Right atrium auricular region (tissue), 2 donors: Measurements from ENCODE around the gene DIRAS2. TPM values are rescaled to one million over a fixed set of nuclear protein-coding genes. Genes with fewer than 3 reads are reported as not detected.

Source experiments
- DNase-seq: peaks from one replicate; pipeline ENCODE4 v3.0.0-alpha.2; 2019; ENCODE audit warnings: low spot score
- H3K27ac ChIP-seq, 2 donors: fragments of 200-600 bp; sonication (generic); 1 replicate in 1 of 2; 2 replicates in 1 of 2; pipeline ENCODE4 v1.5.1; 2016 to 2019
- H3K27me3 ChIP-seq, 2 donors: fragments of 200-600 bp; sonication (generic); one replicate each; pipeline versions ENCODE4 v1.5.1 to v1.6.0; 2017 to 2019
- H3K36me3 ChIP-seq: fragments of 200-600 bp; sonication (generic); one replicate; pipeline ENCODE4 v1.5.1; 2016
- H3K4me1 ChIP-seq, 2 donors: fragments of 200-600 bp; sonication (generic); one replicate each; pipeline versions ENCODE4 v1.5.1 to v1.6.0; 2017 to 2019
- H3K4me3 ChIP-seq, 2 donors: fragments of 200-600 bp; sonication (generic); 1 replicate in 1 of 2; 2 replicates in 1 of 2; pipeline ENCODE4 v1.5.1; 2017 to 2019; ENCODE audit warnings: mild to moderate bottlenecking in 1 of 2, moderate library complexity in 1 of 2
- H3K9me3 ChIP-seq, 2 donors: fragments of 200-600 bp; sonication (generic); one replicate each; pipeline ENCODE4 v1.5.1; 2019
- CTCF ChIP-seq, 2 donors: fragments of 200-600 bp; sonication (generic); IDR thresholded peaks; one replicate each; pipeline ENCODE4 v1.5.1; 2019; ENCODE audit warnings: antibody characterized with exemption in 2 of 2
- total RNA-seq, 2 donors: library from RNA; depleted of rRNA; stranded (reverse); fragments of >200 nt; gene quantifications; one replicate each; pipeline ENCODE4 v1.1.0, GENCODE V29; 2016

Gene DIRAS2
- total RNA-seq, 2 donors from 2014 or later, result 0.16 TPM; not detected in 1

GRCh38 chr9:90645721-90646120, 3.1 kb upstream of the DIRAS2 start:
- DNase-seq, result no peak
- Histone ChIP-seq H3K27me3 (no peaks in the 10 kb centered on the region), H3K4me1 (peaks cover 0 to 11% of the 10 kb centered on the region in 2 donors), H3K36me3 (no peaks in the 10 kb centered on the region), H3K4me3 (no peak overlapping the region), H3K9me3 (peaks cover 0 to 12% of the 10 kb centered on the region in 2 donors), H3K27ac (no peak overlapping the region)
- TF ChIP-seq CTCF (IDR thresholded peaks at IDR 0.05), result no peak

- Histone ChIP-seq H3K27ac (no peak overlapping the region), H3K4me3 (no peak overlapping the region), H3K4me1 (peaks cover 0 to 11% of the 10 kb centered on the region in 2 donors), H3K9me3 (no peaks in the 10 kb centered on the region), H3K27me3 (no peaks in the 10 kb centered on the region), H3K36me3 (no peaks in the 10 kb centered on the region)
- no peak for DNase-seq
- TF ChIP-seq CTCF (IDR thresholded peaks at IDR 0.05), result no peak
These were observed 638 bp downstream of the DIRAS2 start for GRCh38 chr9:90641884-90642487.

DNA sequence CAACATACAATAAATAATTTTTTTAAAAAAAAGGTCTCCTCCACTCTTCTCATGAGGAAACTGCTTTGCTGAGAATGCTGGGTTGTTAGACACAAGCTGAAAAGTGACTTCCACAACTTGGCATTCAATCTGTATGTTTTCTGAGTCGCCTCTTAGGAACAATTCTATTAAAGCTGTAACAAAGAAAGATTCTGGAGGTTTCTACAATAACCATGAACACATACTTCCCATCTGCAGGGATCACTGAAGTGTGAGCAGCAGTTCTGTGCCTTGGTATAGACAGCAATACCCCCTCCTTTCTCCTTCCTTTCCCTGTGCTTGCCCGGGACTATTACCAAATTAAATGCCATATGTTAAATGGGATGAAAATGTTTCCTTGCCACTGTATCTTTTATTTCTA, 1.5 kb downstream of the DIRAS2 start:
- no peak for DNase-seq
- no peaks in the 10 kb centered on the region for H3K9me3 ChIP-seq
- H3K27ac ChIP-seq, result no peak overlapping the region
- peaks cover 0 to 11% of the 10 kb centered on the region in 2 donors for H3K4me1 ChIP-seq
- H3K4me3 ChIP-seq, result no peak overlapping the region
- no peaks in the 10 kb centered on the region for H3K36me3 ChIP-seq
- TF ChIP-seq CTCF (IDR thresholded peaks at IDR 0.05), result no peak
- no peaks in the 10 kb centered on the region for H3K27me3 ChIP-seq

- TF ChIP-seq CTCF (IDR thresholded peaks at IDR 0.05), result no peak
- H3K4me1 ChIP-seq, result peaks cover 0 to 11% of the 10 kb centered on the region in 2 donors
- no peak overlapping the region for H3K4me3 ChIP-seq
- H3K36me3 ChIP-seq, result no peaks in the 10 kb centered on the region
- H3K27ac ChIP-seq, result no peak overlapping the region
- no peaks in the 10 kb centered on the region for H3K9me3 ChIP-seq
- H3K27me3 ChIP-seq, result no peaks in the 10 kb centered on the region
- no peak for DNase-seq
These were observed 2.3 kb downstream of the DIRAS2 start for GRCh38 chr9:90640361-90640760.

DNA sequence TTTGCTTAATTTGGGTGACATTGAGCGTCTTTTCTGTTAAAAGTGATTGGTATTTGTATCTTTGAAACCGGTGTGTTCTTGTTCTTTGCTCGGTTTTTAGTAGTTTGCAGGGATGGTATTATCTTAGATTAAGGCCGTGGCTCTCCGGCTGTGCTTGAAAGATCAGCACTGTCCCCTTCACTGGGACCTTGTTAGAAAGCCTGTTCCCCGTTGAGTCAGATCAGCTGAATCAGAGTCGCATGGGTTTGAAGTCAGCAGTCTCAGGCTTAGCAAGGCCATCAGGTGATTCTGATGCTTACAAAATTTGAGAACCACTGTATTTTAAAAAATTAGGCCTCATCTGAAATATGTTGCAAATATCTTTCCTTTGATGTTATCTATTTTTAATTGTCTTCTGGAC, 5.0 kb downstream of the DIRAS2 start:
- Histone ChIP-seq H3K4me1 (peaks cover 0 to 4% of the 10 kb centered on the region in 2 donors), H3K36me3 (no peaks in the 10 kb centered on the region)

More for the DNA sequence above, 5.0 kb downstream of the DIRAS2 start:
- Histone ChIP-seq H3K4me3 (no peak overlapping the region), H3K27me3 (no peaks in the 10 kb centered on the region), H3K27ac (no peak overlapping the region), H3K9me3 (no peaks in the 10 kb centered on the region)
- DNase-seq, result no peak
- TF ChIP-seq CTCF (IDR thresholded peaks at IDR 0.05), result no peak
